HFF-Myc (cell line): ENCODE measurements around the gene OR10J1.

Experiments
- DNase-seq: peaks from one replicate; pipeline ENCODE4 v3.0.0-alpha.2; 2011; ENCODE audit warnings: low read depth; ENCODE audit errors: extremely low read depth
- H3K4me3 ChIP-seq: replicated peaks from 2 replicates; pipeline ENCODE4 v1.5.1; 2011; ENCODE audit warnings: low read depth, mild to moderate bottlenecking, control low read depth, low read length
- CTCF ChIP-seq: IDR thresholded peaks from 2 replicates; pipeline ENCODE4 v1.5.1; 2012; ENCODE audit warnings: mild to moderate bottlenecking, low read depth, low read length, control low read depth; ENCODE audit errors: missing control alignments

The OR10J1 gene

GRCh38 chr1:159430985-159431384 is 8.5 kb upstream of the OR10J1 start:
- TF ChIP-seq CTCF = no peak
- no peak overlapping the region for H3K4me3 ChIP-seq
- DNase-seq = no peak

- no peak for DNase-seq
- no peak for TF ChIP-seq CTCF
- no peak within 1 kb of the TSS for H3K4me3 ChIP-seq
Measured at GRCh38 chr1:159431904-159432303, 7.6 kb upstream of the OR10J1 start, which contains the start of gene OR10J4. TSS of gene OR10J4 (plus strand) at chr1:159432204.

GRCh38 chr1:159436469-159436868 is 3.1 kb upstream of the OR10J1 start:
- H3K4me3 ChIP-seq = no peak overlapping the region
- DNase-seq = no peak
- no peak for TF ChIP-seq CTCF

GRCh38 chr1:159441360-159441759 is 1.8 kb downstream of the OR10J1 start:
- no peak overlapping the region for H3K4me3 ChIP-seq
- no peak for TF ChIP-seq CTCF
- no peak for DNase-seq

GRCh38 chr1:159442428-159442827 is 2.9 kb downstream of the OR10J1 start:
- no peak overlapping the region for H3K4me3 ChIP-seq
- no peak for DNase-seq
- TF ChIP-seq CTCF = no peak

- no peak for TF ChIP-seq CTCF
- no peak for DNase-seq
- H3K4me3 ChIP-seq = no peak overlapping the region
Measured at GRCh38 chr1:159443066-159443750, 3.7 kb downstream of the OR10J1 start.

- TF ChIP-seq CTCF = no peak
- no peak overlapping the region for H3K4me3 ChIP-seq
- no peak for DNase-seq
Measured at GRCh38 chr1:159444511-159444910, 5.0 kb downstream of the OR10J1 start.
